ENCODE measurements around the gene LIN7B. TPM values are rescaled to one million over a fixed set of nuclear protein-coding genes. Genes with fewer than 3 reads are reported as not detected.
"Not testable (repeated sequence)": the region's sequence is repeated elsewhere in the genome, so short reads cannot be mapped to it uniquely, and the experiment has no call there.

The LIN7B gene
- 12.3 and 20.4 TPM in 2 replicates for total RNA-seq (2014; rRNA removed; shearing (Covaris generic); ENCODE audit: low replicate concordance)

- peak within 1 kb of the TSS; percentile 72 for H3K4me3 ChIP-seq
- peaks cover 14% of the 10 kb centered on the region for H3K36me3 ChIP-seq
- H3K27me3 ChIP-seq: no peaks in the 10 kb centered on the region
- H3K9me3 ChIP-seq: no peaks in the 10 kb centered on the region
- DNase-seq: peak; percentile 88
Measured at GRCh38 chr19:49113762-49114629, at the start of gene LIN7B. Gene LIN7B (plus strand): TSS chr19:49114370. CDS start chr19:49114405, 35 bp downstream.

GRCh38 chr19:49064768-49065611 lies 49.2 kb upstream of the LIN7B start, which contains the start of gene NTF4:
Gene NTF4 (minus strand): TSS chr19:49064818. CDS start chr19:49061997, 2,821 bp downstream.
- H3K27me3 ChIP-seq: peaks cover 20% of the 10 kb centered on the region
- no peak within 1 kb of the TSS for H3K4me3 ChIP-seq
- no peaks in the 10 kb centered on the region for H3K36me3 ChIP-seq
- no peak for DNase-seq
- H3K9me3 ChIP-seq: no peaks in the 10 kb centered on the region

GRCh38 chr19:49065905-49066512 lies 48.2 kb upstream of the LIN7B start:
- no peaks in the 10 kb centered on the region for H3K36me3 ChIP-seq
- H3K4me3 ChIP-seq: no peak overlapping the region
- no peak for DNase-seq
- H3K9me3 ChIP-seq: no peaks in the 10 kb centered on the region
- H3K27me3 ChIP-seq: peaks cover 20% of the 10 kb centered on the region

GRCh38 chr19:49067554-49067953 lies 46.6 kb upstream of the LIN7B start:
- H3K36me3 ChIP-seq: no peaks in the 10 kb centered on the region
- peaks cover 26% of the 10 kb centered on the region for H3K27me3 ChIP-seq
- no peak overlapping the region for H3K4me3 ChIP-seq
- H3K9me3 ChIP-seq: no peaks in the 10 kb centered on the region
- DNase-seq: no peak

GRCh38 chr19:49069026-49069425 lies 45.1 kb upstream of the LIN7B start:
- DNase-seq: no peak
- no peak overlapping the region for H3K4me3 ChIP-seq
- H3K9me3 ChIP-seq: no peaks in the 10 kb centered on the region
- no peaks in the 10 kb centered on the region for H3K36me3 ChIP-seq
- peaks cover 38% of the 10 kb centered on the region for H3K27me3 ChIP-seq

- H3K27me3 ChIP-seq: peaks cover 38% of the 10 kb centered on the region
- no peak for DNase-seq
- H3K36me3 ChIP-seq: no peaks in the 10 kb centered on the region
- no peak overlapping the region for H3K4me3 ChIP-seq
- no peaks in the 10 kb centered on the region for H3K9me3 ChIP-seq
Measured at GRCh38 chr19:49070416-49070815, 43.8 kb upstream of the LIN7B start.

- H3K4me3 ChIP-seq: no peak overlapping the region
Measured at GRCh38 chr19:49071860-49072547, 42.2 kb upstream of the LIN7B start.

GRCh38 chr19:49073514-49074378 lies 40.4 kb upstream of the LIN7B start:
- H3K27me3 ChIP-seq: peaks cover 21% of the 10 kb centered on the region
- no peak overlapping the region for H3K4me3 ChIP-seq
- no peaks in the 10 kb centered on the region for H3K9me3 ChIP-seq
- H3K36me3 ChIP-seq: no peaks in the 10 kb centered on the region
- peak; percentile 38 for DNase-seq

More at GRCh38 chr19:49071860-49072547, 42.2 kb upstream of the LIN7B start:
- no peaks in the 10 kb centered on the region for H3K36me3 ChIP-seq
- peaks cover 33% of the 10 kb centered on the region for H3K27me3 ChIP-seq
- no peaks in the 10 kb centered on the region for H3K9me3 ChIP-seq
- peak; percentile 28 for DNase-seq

- not testable (repeated sequence) for H3K4me3 ChIP-seq, H3K36me3 ChIP-seq, H3K9me3 ChIP-seq
- DNase-seq: peak; percentile 80
- peaks cover 18% of the 10 kb centered on the region for H3K27me3 ChIP-seq
Measured at GRCh38 chr19:49074869-49075268, 39.3 kb upstream of the LIN7B start.

GRCh38 chr19:49080392-49080791 lies 33.8 kb upstream of the LIN7B start:
- peaks cover under 1% of the 10 kb centered on the region for H3K36me3 ChIP-seq
- H3K9me3 ChIP-seq: no peaks in the 10 kb centered on the region
- no peak for DNase-seq
- H3K27me3 ChIP-seq: no peaks in the 10 kb centered on the region
- no peak overlapping the region for H3K4me3 ChIP-seq

- Histone ChIP-seq H3K9me3 (no peaks in the 10 kb centered on the region), H3K4me3 (no peak overlapping the region), H3K36me3 (peaks cover 9% of the 10 kb centered on the region), H3K27me3 (no peaks in the 10 kb centered on the region)
- no peak for DNase-seq
Measured at GRCh38 chr19:49081273-49081672, 32.9 kb upstream of the LIN7B start.

GRCh38 chr19:49084206-49085019 lies 29.8 kb upstream of the LIN7B start:
- Histone ChIP-seq H3K27me3 (no peaks in the 10 kb centered on the region), H3K36me3 (peaks cover 41% of the 10 kb centered on the region), H3K9me3 (no peaks in the 10 kb centered on the region), H3K4me3 (peak overlapping the region; percentile 99)
- DNase-seq: no peak

- no peaks in the 10 kb centered on the region for H3K27me3 ChIP-seq
- H3K9me3 ChIP-seq: no peaks in the 10 kb centered on the region
- H3K4me3 ChIP-seq: peak within 1 kb of the TSS; percentile 99
- peak; percentile 99 for DNase-seq
- peaks cover 47% of the 10 kb centered on the region for H3K36me3 ChIP-seq
Measured at GRCh38 chr19:49085020-49085867, 28.9 kb upstream of the LIN7B start, which contains the start of gene SNRNP70. Gene SNRNP70 (plus strand): TSS chr19:49085451. CDS start chr19:49086415, 964 bp downstream.

- H3K9me3 ChIP-seq: no peaks in the 10 kb centered on the region
- DNase-seq: no peak
- H3K4me3 ChIP-seq: peak overlapping the region; percentile 99
- H3K27me3 ChIP-seq: no peaks in the 10 kb centered on the region
- peaks cover 53% of the 10 kb centered on the region for H3K36me3 ChIP-seq
Measured at GRCh38 chr19:49085868-49086232, 28.3 kb upstream of the LIN7B start.
